Suprapubic skin (tissue), 4 donors: ENCODE results near the gene DKK3. TPM values are rescaled to one million over a fixed set of nuclear protein-coding genes. Genes with fewer than 3 reads are reported as not detected.

Source experiments
- DNase-seq, 2 donors: peaks; one replicate each; pipeline ENCODE4 v3.0.0-alpha.2; 2019; ENCODE audit warnings: low spot score in 2 of 2
- H3K27ac ChIP-seq: fragments of 200-600 bp; sonication (generic); one replicate; pipeline ENCODE4 v1.5.1; 2019
- H3K27me3 ChIP-seq: fragments of 200-600 bp; sonication (generic); one replicate; pipeline ENCODE4 v1.5.1; 2019
- H3K36me3 ChIP-seq: fragments of 200-600 bp; sonication (generic); one replicate; pipeline ENCODE4 v1.5.1; 2019
- H3K4me1 ChIP-seq: fragments of 200-600 bp; sonication (generic); one replicate; pipeline ENCODE4 v1.5.1; 2019
- H3K4me3 ChIP-seq: fragments of 200-600 bp; sonication (generic); one replicate; pipeline ENCODE4 v1.5.1; 2019; ENCODE audit warnings: mild to moderate bottlenecking
- H3K9me3 ChIP-seq: fragments of 200-600 bp; sonication (generic); one replicate; pipeline ENCODE4 v1.5.1; 2019
- EP300 ChIP-seq: sonication (generic); formaldehyde crosslinking; IDR thresholded peaks from one replicate; pipeline ENCODE4 v1.6.1; 2017; ENCODE audit warnings: antibody characterized with exemption
- POLR2A ChIP-seq, 2 donors: fragments of 450-650 bp; IDR thresholded peaks; one replicate each; pipeline ENCODE4 v1.6.1; 2017; ENCODE audit warnings: antibody characterized with exemption in 2 of 2, mild to moderate bottlenecking in 2 of 2, moderate library complexity in 2 of 2
- POLR2AphosphoS5 ChIP-seq, 3 donors: sonication (generic); formaldehyde crosslinking; IDR thresholded peaks; one replicate each; pipeline ENCODE4 v1.6.1; 2017; ENCODE audit warnings: antibody characterized with exemption in 3 of 3
- WGBS: methylation state at CpG from one replicate; pipeline ENCODE4 v1.1.5; 2018; 5-methylcytosine and 5-hydroxymethylcytosine counted together
- total RNA-seq, 4 donors: library from RNA; depleted of rRNA; stranded (reverse); fragments of >200 nt; gene quantifications; one replicate each; pipeline ENCODE4 v1.1.0, GENCODE V29; 2016
- TF ChIP-seq, protein P1 (sequence below), 2 donors: fragments of 200-600 bp in 1 of 2; fragments of 450-650 bp in 1 of 2; sonication (generic) in 1 of 2; IDR thresholded peaks; one replicate each; pipeline ENCODE4 v1.5.1; 2016 to 2019; ENCODE audit warnings: antibody characterized with exemption in 2 of 2, mild to moderate bottlenecking in 1 of 2, moderate library complexity in 1 of 2

The DKK3 gene
- total RNA-seq, 4 donors from 2014 or later, result 105 to 152 (median 137) TPM

DNA sequence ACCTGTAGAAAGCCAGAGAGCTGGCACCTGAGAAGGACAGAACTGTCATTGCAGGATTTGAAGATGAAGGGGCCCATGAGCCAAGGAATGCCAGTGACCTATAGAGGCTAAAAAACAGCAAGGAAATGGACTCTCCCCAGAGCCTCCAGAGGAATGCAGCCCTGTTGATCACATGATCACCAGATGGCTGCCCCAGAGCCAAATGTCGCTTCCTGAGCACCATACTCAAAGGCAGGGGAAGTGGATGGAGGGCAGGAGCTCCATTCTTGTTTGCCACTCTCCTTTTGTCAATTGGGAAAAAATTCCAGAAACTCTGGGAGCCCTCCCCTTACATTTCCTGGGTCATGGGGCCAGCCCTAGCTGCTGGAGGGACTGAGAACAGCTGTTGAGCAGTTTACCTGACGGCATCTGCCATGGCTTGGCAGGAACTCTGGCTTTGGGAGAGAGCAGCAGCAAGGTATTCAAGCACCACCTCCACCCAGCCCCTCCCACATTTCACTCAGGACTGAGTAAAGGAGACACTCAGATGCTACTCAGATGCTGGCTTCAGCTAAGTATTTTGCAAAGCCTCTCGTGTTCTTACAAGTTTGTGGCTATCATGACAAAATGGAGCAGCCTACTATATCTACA lies 46.9 kb downstream of the DKK3 start:
- peaks cover 26% of the 10 kb centered on the region for H3K36me3 ChIP-seq

DNA sequence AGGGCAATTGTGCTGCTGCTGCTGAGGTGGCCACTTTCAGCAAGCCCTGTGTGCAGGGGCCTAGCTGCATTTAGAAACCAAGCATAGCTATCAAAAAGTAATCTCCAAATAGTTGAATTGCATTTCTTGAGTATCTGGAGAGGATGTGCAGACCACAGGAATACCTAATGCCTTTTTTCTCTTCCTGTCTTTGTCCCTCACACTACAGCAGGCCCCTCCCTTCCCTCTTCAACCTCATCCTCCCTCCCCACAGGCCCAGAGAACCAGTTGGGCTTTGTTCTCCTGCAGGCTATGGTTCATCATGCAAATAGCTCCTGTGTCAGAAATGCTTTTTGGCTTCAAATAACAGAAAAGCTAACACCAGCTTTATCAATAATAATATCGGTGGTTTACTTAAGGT lies 47.7 kb downstream of the DKK3 start:
- H3K4me1 ChIP-seq, result peaks cover 10% of the 10 kb centered on the region
- H3K36me3 ChIP-seq, result peaks cover 29% of the 10 kb centered on the region
- H3K27me3 ChIP-seq, result no peaks in the 10 kb centered on the region
- 62% methylated on average over 1 of the region's 1 CpG for WGBS
- no peak for DNase-seq
- H3K27ac ChIP-seq, result no peak overlapping the region
- no peaks in the 10 kb centered on the region for H3K9me3 ChIP-seq
- TF ChIP-seq POLR2AphosphoS5 (IDR thresholded peaks at IDR 0.05) (no peak), POLR2A (IDR thresholded peaks at IDR 0.05) (no peak), EP300 (no peak)
- TF ChIP-seq, protein P1, sequence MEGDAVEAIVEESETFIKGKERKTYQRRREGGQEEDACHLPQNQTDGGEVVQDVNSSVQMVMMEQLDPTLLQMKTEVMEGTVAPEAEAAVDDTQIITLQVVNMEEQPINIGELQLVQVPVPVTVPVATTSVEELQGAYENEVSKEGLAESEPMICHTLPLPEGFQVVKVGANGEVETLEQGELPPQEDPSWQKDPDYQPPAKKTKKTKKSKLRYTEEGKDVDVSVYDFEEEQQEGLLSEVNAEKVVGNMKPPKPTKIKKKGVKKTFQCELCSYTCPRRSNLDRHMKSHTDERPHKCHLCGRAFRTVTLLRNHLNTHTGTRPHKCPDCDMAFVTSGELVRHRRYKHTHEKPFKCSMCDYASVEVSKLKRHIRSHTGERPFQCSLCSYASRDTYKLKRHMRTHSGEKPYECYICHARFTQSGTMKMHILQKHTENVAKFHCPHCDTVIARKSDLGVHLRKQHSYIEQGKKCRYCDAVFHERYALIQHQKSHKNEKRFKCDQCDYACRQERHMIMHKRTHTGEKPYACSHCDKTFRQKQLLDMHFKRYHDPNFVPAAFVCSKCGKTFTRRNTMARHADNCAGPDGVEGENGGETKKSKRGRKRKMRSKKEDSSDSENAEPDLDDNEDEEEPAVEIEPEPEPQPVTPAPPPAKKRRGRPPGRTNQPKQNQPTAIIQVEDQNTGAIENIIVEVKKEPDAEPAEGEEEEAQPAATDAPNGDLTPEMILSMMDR (IDR thresholded peaks at IDR 0.05), result no peak
- no peak overlapping the region for H3K4me3 ChIP-seq

More for the DNA sequence above, 46.9 kb downstream of the DKK3 start:
- Histone ChIP-seq H3K4me1 (peaks cover 10% of the 10 kb centered on the region), H3K9me3 (no peaks in the 10 kb centered on the region), H3K4me3 (no peak overlapping the region), H3K27me3 (no peaks in the 10 kb centered on the region), H3K27ac (no peak overlapping the region)
- 71% methylated on average over 3 of the region's 3 CpGs for WGBS
- TF ChIP-seq POLR2AphosphoS5 (IDR thresholded peaks at IDR 0.05) (no peak), EP300 (no peak), POLR2A (IDR thresholded peaks at IDR 0.05) (no peak)
- TF ChIP-seq, protein P1 (IDR thresholded peaks at IDR 0.05), result no peak
- no peak for DNase-seq

DNA sequence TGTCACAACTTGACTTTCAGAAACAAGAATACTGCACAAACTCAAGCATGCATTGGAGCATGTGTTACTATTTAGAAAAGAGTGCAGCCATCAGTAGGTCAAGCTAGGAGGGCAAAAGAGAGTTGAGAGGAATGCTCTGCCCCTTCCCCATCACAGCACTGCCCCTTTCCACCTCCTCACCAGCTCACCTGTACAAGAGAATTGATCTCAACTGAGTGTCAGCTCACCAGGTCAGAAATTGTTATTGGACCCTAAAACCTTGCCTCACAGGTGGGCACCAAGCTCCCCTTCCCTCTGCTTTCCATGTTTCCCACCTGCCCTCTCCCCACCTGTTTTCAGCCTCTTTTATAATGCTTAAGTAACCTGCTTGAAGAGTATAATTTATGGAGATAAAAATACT lies 48.8 kb downstream of the DKK3 start:
- Histone ChIP-seq H3K27me3 (no peaks in the 10 kb centered on the region), H3K27ac (no peak overlapping the region), H3K4me1 (peaks cover 10% of the 10 kb centered on the region), H3K36me3 (peaks cover 36% of the 10 kb centered on the region), H3K4me3 (no peak overlapping the region), H3K9me3 (no peaks in the 10 kb centered on the region)
- TF ChIP-seq POLR2A (IDR thresholded peaks at IDR 0.05), result no peak
- no peak for TF ChIP-seq EP300
- no peak for DNase-seq

DNA sequence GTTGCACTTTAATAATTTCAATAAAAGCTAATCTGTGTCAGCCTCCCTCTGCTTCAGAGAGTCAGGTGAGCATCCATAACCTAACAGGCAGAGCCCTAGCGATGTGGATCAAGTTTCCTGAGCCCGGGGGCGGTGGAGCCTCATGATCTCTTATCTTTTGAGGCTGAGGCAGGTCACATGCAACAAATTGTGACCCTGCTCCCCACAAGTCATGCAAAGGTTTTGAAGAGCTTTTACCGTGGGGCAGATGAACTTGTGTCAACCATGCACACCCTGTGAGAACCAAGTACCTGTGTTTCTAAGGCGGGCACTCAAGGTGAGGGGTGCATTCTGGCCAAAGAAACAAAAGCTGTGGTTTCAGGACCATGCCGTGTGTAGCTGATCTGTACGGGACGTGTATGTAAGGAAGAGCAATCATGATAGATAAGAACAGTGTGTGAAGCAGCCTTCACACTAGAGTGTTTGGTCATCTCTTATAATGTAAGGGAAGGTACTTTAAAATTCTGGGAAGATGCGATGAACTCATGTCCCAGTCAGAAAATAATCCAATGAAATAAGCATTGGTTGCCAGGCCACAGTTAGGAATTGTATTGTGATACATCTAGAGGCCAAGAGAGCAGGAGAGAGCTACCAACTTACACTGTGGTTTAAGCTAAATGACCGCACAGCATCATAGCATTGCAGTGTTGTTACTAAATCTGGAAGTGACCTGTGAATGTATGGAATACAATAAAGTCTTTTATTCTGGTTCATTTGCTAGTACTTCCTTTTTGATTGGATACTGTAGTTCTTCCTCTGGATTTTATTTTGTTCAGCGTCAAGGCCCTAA lies 49.8 kb downstream of the DKK3 start:
- H3K36me3 ChIP-seq, result peaks cover 46% of the 10 kb centered on the region
- TF ChIP-seq EP300, result no peak
- TF ChIP-seq POLR2AphosphoS5 (IDR thresholded peaks at IDR 0.05), result no peak
- TF ChIP-seq POLR2A (IDR thresholded peaks at IDR 0.05), result no peak
- TF ChIP-seq, protein P1 (IDR thresholded peaks at IDR 0.05), result no peak
- H3K4me1 ChIP-seq, result peaks cover 5% of the 10 kb centered on the region
- H3K27me3 ChIP-seq, result no peaks in the 10 kb centered on the region
- no peaks in the 10 kb centered on the region for H3K9me3 ChIP-seq
- DNase-seq, result no peak
- H3K4me3 ChIP-seq, result no peak overlapping the region
- 84% methylated on average over 11 of the region's 11 CpGs for WGBS
- H3K27ac ChIP-seq, result no peak overlapping the region

DNA sequence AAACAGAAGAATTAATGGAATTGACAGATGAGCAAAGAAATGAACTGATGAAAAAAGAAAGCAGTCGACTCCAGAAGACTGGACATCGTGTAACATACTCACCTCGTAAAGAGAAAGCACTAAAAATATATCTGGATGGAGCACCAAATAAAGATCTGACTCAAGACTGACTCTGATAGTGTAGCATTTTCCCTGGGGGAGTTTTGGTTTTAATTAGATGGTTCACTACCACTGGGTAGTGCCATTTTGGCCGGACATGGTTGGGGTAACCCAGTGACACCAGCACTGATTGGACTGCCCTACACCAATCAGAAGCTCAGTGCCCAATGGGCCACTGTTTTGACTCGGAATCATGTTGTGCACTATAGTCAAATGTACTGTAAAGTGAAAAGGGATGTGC lies 52.4 kb downstream of the DKK3 start:
- TF ChIP-seq POLR2AphosphoS5 (IDR thresholded peaks at IDR 0.05), result no peak
- TF ChIP-seq, protein P1 (IDR thresholded peaks at IDR 0.05), result no peak
- TF ChIP-seq POLR2A (IDR thresholded peaks at IDR 0.05), result no peak
- no peak for TF ChIP-seq EP300
- Histone ChIP-seq H3K27me3 (no peaks in the 10 kb centered on the region), H3K9me3 (no peaks in the 10 kb centered on the region), H3K4me3 (no peak overlapping the region), H3K36me3 (peaks cover 70% of the 10 kb centered on the region), H3K4me1 (peaks cover 5% of the 10 kb centered on the region), H3K27ac (no peak overlapping the region)
- DNase-seq, result no peak
- WGBS, result 90% methylated on average over 5 of the region's 5 CpGs
